ENCODE results near the gene SLC25A34.

SLC25A34 gene

GRCh38 chr1:15727424-15727823, 8.6 kb upstream of the SLC25A34 start:
- in situ Hi-C loops (cut with MboI; ENCODE audit: low pct_unique_long_range_greater_than_20kb, low sequenced_read_pairs, unreplicated experiment), result no loop called here
- no peak for TF ChIP-seq CTCF (IDR thresholded peaks at IDR 0.05; ENCODE audit: extremely low read depth, insufficient read depth, missing control alignments)
- no peak for DNase-seq (ENCODE audit: low spot score)

GRCh38 chr1:15727866-15728534, 8.1 kb upstream of the SLC25A34 start:
- in situ Hi-C loops (cut with MboI; ENCODE audit: low pct_unique_long_range_greater_than_20kb, low sequenced_read_pairs, unreplicated experiment), result no loop called here
- DNase-seq (ENCODE audit: low spot score), result no peak
- TF ChIP-seq CTCF (IDR thresholded peaks at IDR 0.05; ENCODE audit: extremely low read depth, insufficient read depth, missing control alignments), result no peak

- in situ Hi-C loops (cut with MboI; ENCODE audit: low pct_unique_long_range_greater_than_20kb, low sequenced_read_pairs, unreplicated experiment), result no loop called here
- TF ChIP-seq CTCF (IDR thresholded peaks at IDR 0.05; ENCODE audit: extremely low read depth, insufficient read depth, missing control alignments), result no peak
- DNase-seq (ENCODE audit: low spot score), result no peak
Measured at GRCh38 chr1:15728937-15729657, 7.0 kb upstream of the SLC25A34 start.

GRCh38 chr1:15730423-15730822, 5.6 kb upstream of the SLC25A34 start:
- TF ChIP-seq CTCF (IDR thresholded peaks at IDR 0.05; ENCODE audit: extremely low read depth, insufficient read depth, missing control alignments), result no peak
- in situ Hi-C loops (cut with MboI; ENCODE audit: low pct_unique_long_range_greater_than_20kb, low sequenced_read_pairs, unreplicated experiment), result no loop called here
- DNase-seq (ENCODE audit: low spot score), result no peak

- in situ Hi-C loops (cut with MboI; ENCODE audit: low pct_unique_long_range_greater_than_20kb, low sequenced_read_pairs, unreplicated experiment), result no loop called here
- no peak for TF ChIP-seq CTCF (IDR thresholded peaks at IDR 0.05; ENCODE audit: extremely low read depth, insufficient read depth, missing control alignments)
Measured at GRCh38 chr1:15730936-15731335, 5.1 kb upstream of the SLC25A34 start.

GRCh38 chr1:15731735-15732685, 4.0 kb upstream of the SLC25A34 start:
- in situ Hi-C loops (cut with MboI; ENCODE audit: low pct_unique_long_range_greater_than_20kb, low sequenced_read_pairs, unreplicated experiment), result no loop called here
- TF ChIP-seq CTCF (IDR thresholded peaks at IDR 0.05; ENCODE audit: extremely low read depth, insufficient read depth, missing control alignments), result no peak
- DNase-seq (ENCODE audit: low spot score), result no peak

More at GRCh38 chr1:15730936-15731335, 5.1 kb upstream of the SLC25A34 start:
- DNase-seq (ENCODE audit: low spot score), result no peak

Measured in GM13977 (cell line).